Endothelial cell of umbilical vein (primary cell): ENCODE measurements around the gene RHOF. TPM values are rescaled to one million over a fixed set of nuclear protein-coding genes. Genes with fewer than 3 reads are reported as not detected.

ENCODE experiments used
- BruUV-seq: library from RNA; stranded (reverse); fragments of 400-500 nt; replicated peaks from 2 replicates; lab custom pipeline; 2021; lab: Mats Ljungman, UMichigan
- CTCF ChIA-PET: fragments of 300-600, 350-600 bp; sonication (Branson Sonifier 250); formaldehyde crosslinking; loops from one replicate; lab custom pipeline; 2021; ENCODE audit warnings: antibody characterized with exemption, inconsistent platforms; lab: Charles Lee
- POLR2A ChIA-PET: fragments of 300-600, 350-600 bp; sonication (Branson Sonifier 250); formaldehyde crosslinking; loops from one replicate; lab custom pipeline; 2021; ENCODE audit warnings: antibody characterized with exemption, inconsistent platforms; lab: Charles Lee
- DNase-seq: peaks from one replicate; pipeline ENCODE4 v3.0.0-alpha.2; 2011; ENCODE audit warnings: low read depth, low spot score
- FAIRE-seq: peaks from 2 replicates; lab custom pipeline; 2011; peaks lifted over from hg19 to GRCh38; lab: Jason Lieb, UNC
- H2AFZ ChIP-seq: 2 replicates; pipeline ENCODE4 v1.6.0; 2012; ENCODE audit warnings: low read depth, low read length, control low read depth, inconsistent platforms
- H3K27ac ChIP-seq: 2 replicates; pipeline ENCODE4 v1.5.1; 2011; ENCODE audit warnings: low read depth, mild to moderate bottlenecking, control low read depth, low read length, moderate library complexity; ENCODE audit not compliant: insufficient read depth
- H3K27me3 ChIP-seq, 2 experiments: 2 replicates each; pipeline versions ENCODE4 v1.6.0 to v1.6.1; 2011; ENCODE audit warnings: low read length in 2 of 2, mixed read lengths in 1 of 2; ENCODE audit not compliant: control insufficient read depth in 2 of 2, insufficient read depth in 2 of 2
- H3K36me3 ChIP-seq, 2 experiments: 2 replicates in 1 of 2; 3 replicates in 1 of 2; pipeline ENCODE4 v1.5.1; 2011; ENCODE audit warnings: low read length in 2 of 2, mild to moderate bottlenecking in 1 of 2, moderate library complexity in 1 of 2; ENCODE audit not compliant: control insufficient read depth in 2 of 2, insufficient read depth in 2 of 2; ENCODE audit errors: extremely low read depth in 1 of 2
- H3K4me1 ChIP-seq: 3 replicates; pipeline ENCODE4 v1.5.1; 2011; ENCODE audit warnings: mild to moderate bottlenecking, low read length; ENCODE audit not compliant: control insufficient read depth, insufficient read depth; ENCODE audit errors: extremely low read depth
- H3K4me2 ChIP-seq: 2 replicates; pipeline ENCODE4 v1.6.1; 2011; ENCODE audit warnings: low read length, control low read depth, mixed read lengths; ENCODE audit not compliant: insufficient read depth
- H3K4me3 ChIP-seq, 3 experiments: fragments of 200-600 bp in 1 of 3; sonication (generic), shearing (Covaris generic) in 1 of 3; replicated peaks in 1 of 3; 2 replicates each; pipeline ENCODE4 v1.5.1; 2011 to 2016; ENCODE audit warnings: control low read depth in 3 of 3, low read length in 3 of 3, mild to moderate bottlenecking in 2 of 3, inconsistent platforms in 1 of 3, low read depth in 1 of 3, moderate library complexity in 1 of 3; ENCODE audit not compliant: insufficient read depth in 1 of 3
- H3K79me2 ChIP-seq: 2 replicates; pipeline ENCODE4 v1.6.0; 2012; ENCODE audit warnings: low read length, inconsistent platforms; ENCODE audit not compliant: control insufficient read depth, insufficient read depth
- H3K9ac ChIP-seq: replicated peaks from 2 replicates; pipeline ENCODE3; 2011; ENCODE audit warnings: low read length, control low read depth; ENCODE audit not compliant: insufficient read depth; ENCODE audit errors: extremely low read depth
- H3K9me1 ChIP-seq: replicated peaks from 3 replicates; pipeline ENCODE4 v1.6.0; 2011; ENCODE audit warnings: mild to moderate bottlenecking, low read length; ENCODE audit not compliant: control insufficient read depth, insufficient read depth; ENCODE audit errors: extremely low read depth
- H3K9me3 ChIP-seq: replicated peaks from 2 replicates; pipeline ENCODE4 v1.5.1; 2012; ENCODE audit warnings: low read length, inconsistent platforms; ENCODE audit not compliant: control insufficient read depth, insufficient read depth
- H4K20me1 ChIP-seq: replicated peaks from 2 replicates; pipeline ENCODE3; 2011; ENCODE audit warnings: mild to moderate bottlenecking, low read length; ENCODE audit not compliant: control insufficient read depth, insufficient read depth; ENCODE audit errors: extremely low read depth
- CTCF ChIP-seq, 2 donors: IDR thresholded peaks; 1 replicate in 1 of 2; 2 replicates in 1 of 2; pipeline ENCODE4 v1.5.1; 2011; ENCODE audit warnings: low read length in 2 of 2, mild to moderate bottlenecking in 2 of 2, moderate library complexity in 2 of 2, control low read depth in 1 of 2, inconsistent platforms in 1 of 2, low read depth in 1 of 2; ENCODE audit not compliant: insufficient read depth in 1 of 2; ENCODE audit errors: extremely low read depth in 1 of 2
- EZH2 ChIP-seq: IDR thresholded peaks from 2 replicates; pipeline ENCODE4 v1.6.1; 2012; ENCODE audit warnings: borderline replicate concordance, low read depth, mild to moderate bottlenecking, moderate library complexity, low read length, inconsistent platforms; ENCODE audit not compliant: severe bottlenecking
- FOS ChIP-seq: IDR thresholded peaks from 2 replicates; pipeline ENCODE4 v1.6.1; 2011; ENCODE audit warnings: mild to moderate bottlenecking, low read length, moderate library complexity, borderline replicate concordance; ENCODE audit not compliant: insufficient read depth
- GATA2 ChIP-seq: IDR thresholded peaks from 2 replicates; pipeline ENCODE4 v1.7.0; 2011; ENCODE audit warnings: low read depth, mild to moderate bottlenecking, moderate library complexity, mixed read lengths, low read length; ENCODE audit not compliant: insufficient read length, insufficient read depth
- JUN ChIP-seq: IDR thresholded peaks from 2 replicates; pipeline ENCODE4 v1.6.1; 2011; ENCODE audit warnings: borderline replicate concordance, low read depth; ENCODE audit not compliant: insufficient read length, insufficient read depth
- MAX ChIP-seq: IDR thresholded peaks from 2 replicates; pipeline ENCODE4 v1.6.1; 2011; ENCODE audit not compliant: insufficient read depth, insufficient read length
- MYC ChIP-seq: IDR thresholded peaks from one replicate; pipeline ENCODE4 v1.6.1; 2011; ENCODE audit warnings: mild to moderate bottlenecking, low read depth, low read length
- POLR2A ChIP-seq: IDR thresholded peaks from 2 replicates; pipeline ENCODE4 v1.6.1; 2012; ENCODE audit warnings: low read depth, mild to moderate bottlenecking, control low read depth, low read length
- POLR2AphosphoS5 ChIP-seq: IDR thresholded peaks from 2 replicates; pipeline ENCODE4 v1.6.1; 2012; ENCODE audit warnings: low read depth, mild to moderate bottlenecking, control low read depth, low read length, moderate library complexity; ENCODE audit not compliant: insufficient read depth
- dilution Hi-C: fragments of 300-500 bp; cut with MboI; formaldehyde crosslinking; loops from one replicate; pipeline ENCODE4 v1.15.0; 2019; ENCODE audit warnings: low sequenced_read_pairs; ENCODE audit not compliant: extremely low pct_ligation_motif_present
- intact Hi-C: fragments of 100-400 bp; cut with micrococcal nuclease; formaldehyde crosslinking; loops from one replicate; pipeline ENCODE4 v1.10.0; 2022
- polyA plus RNA-seq, 4 experiments: library from polyadenylated mRNA; depleted of rRNA in 3 of 4; stranded (reverse) in 3 of 4; unstranded in 1 of 4; fragments of >200 nt; gene quantifications; 2 replicates each; pipeline versions ENCODE4 v1.2.1 to v1.2.3, GENCODE V29; 2011 to 2012; ENCODE audit warnings: missing spikeins in 1 of 4
- total RNA-seq: library from RNA; stranded (reverse); gene quantifications from 2 replicates; pipeline ENCODE4 v1.2.3, GENCODE V29; 2021

The RHOF gene
- total and polyA plus RNA-seq, 2 donors (not counting 3 experiments of a cell fraction or from before 2014, with no cell fraction given), result 9.3 to 22.3 TPM

- Histone ChIP-seq H3K79me2 (peaks cover 78% of the 10 kb centered on the region), H2AFZ (no peak overlapping the region), H3K9me1 (no peaks in the 10 kb centered on the region), H3K36me3 (peaks cover 4 to 27% of the 10 kb centered on the region in 2 experiments), H3K4me2 (no peak overlapping the region), H3K27ac (no peak overlapping the region), H3K4me3 (no peak overlapping the region), H3K9me3 (no peaks in the 10 kb centered on the region), H4K20me1 (no peaks in the 10 kb centered on the region), H3K9ac (no peak overlapping the region), H3K27me3 (no peaks in the 10 kb centered on the region), H3K4me1 (peaks cover 35% of the 10 kb centered on the region)
- BruUV-seq, result no TSS peak
- CTCF ChIA-PET, result interaction anchor here (1.5 to 12.8 kb wide), 2 partner anchors 10 to 81 kb away, joined by 4 to 774 read pairs; partner anchors contain the start of genes PSMD9, RHOF and SETD1B
- dilution Hi-C loops, result no loop called here
- POLR2A ChIA-PET, result interaction anchor here (2.1 kb wide), 1 partner anchor 11 kb away, joined by 15 read pairs; no protein-coding TSS in a partner anchor
- FAIRE-seq, result no peak
- no peak for DNase-seq
- intact Hi-C loops, result no loop called here
- TF ChIP-seq MYC (no peak), GATA2 (no peak), EZH2 (no peak), FOS (no peak), JUN (no peak), POLR2AphosphoS5 (no peak), POLR2A (no peak), CTCF (IDR thresholded peaks at IDR 0.05; ENCODE audit: extremely low read depth in 1 of 2, insufficient read depth in 1 of 2, low read depth in 1 of 2, low read length in 2 of 2) (no peak), MAX (no peak)
Observed at GRCh38 chr12:121807642-121808347, 14.3 kb upstream of the RHOF start.
